Ishikawa (cell line): ENCODE data around the gene IFI27.

Source experiments
- CREB1 ChIP-seq: IDR thresholded peaks from 2 replicates; pipeline ENCODE4 v1.6.1; 2012; ENCODE audit warnings: low read depth
- EP300 ChIP-seq: IDR thresholded peaks from 2 replicates; pipeline ENCODE4 v1.6.1; 2012; ENCODE audit warnings: borderline replicate concordance
- MAX ChIP-seq: IDR thresholded peaks from 2 replicates; pipeline ENCODE4 v1.6.1; 2012
- TAF1 ChIP-seq: IDR thresholded peaks from 2 replicates; pipeline ENCODE4 v1.6.1; 2012; ENCODE audit warnings: low read depth, mild to moderate bottlenecking
- YY1 ChIP-seq: IDR thresholded peaks from 2 replicates; pipeline ENCODE4 v1.6.1; 2012; ENCODE audit warnings: low read depth

GRCh38 chr14:94104731-94105130 is 5.8 kb upstream of the IFI27 start:
- no peak for TF ChIP-seq MAX
- TF ChIP-seq TAF1: no peak
- no peak for TF ChIP-seq EP300
- TF ChIP-seq YY1: no peak
- no peak for TF ChIP-seq CREB1
